ENCODE data around the gene BMP8A.
"Not testable (repeated sequence)": the region's sequence is repeated elsewhere in the genome, so short reads cannot be mapped to it uniquely, and the experiment has no call there.

The BMP8A gene, protein sequence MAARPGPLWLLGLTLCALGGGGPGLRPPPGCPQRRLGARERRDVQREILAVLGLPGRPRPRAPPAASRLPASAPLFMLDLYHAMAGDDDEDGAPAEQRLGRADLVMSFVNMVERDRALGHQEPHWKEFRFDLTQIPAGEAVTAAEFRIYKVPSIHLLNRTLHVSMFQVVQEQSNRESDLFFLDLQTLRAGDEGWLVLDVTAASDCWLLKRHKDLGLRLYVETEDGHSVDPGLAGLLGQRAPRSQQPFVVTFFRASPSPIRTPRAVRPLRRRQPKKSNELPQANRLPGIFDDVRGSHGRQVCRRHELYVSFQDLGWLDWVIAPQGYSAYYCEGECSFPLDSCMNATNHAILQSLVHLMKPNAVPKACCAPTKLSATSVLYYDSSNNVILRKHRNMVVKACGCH

DNA sequence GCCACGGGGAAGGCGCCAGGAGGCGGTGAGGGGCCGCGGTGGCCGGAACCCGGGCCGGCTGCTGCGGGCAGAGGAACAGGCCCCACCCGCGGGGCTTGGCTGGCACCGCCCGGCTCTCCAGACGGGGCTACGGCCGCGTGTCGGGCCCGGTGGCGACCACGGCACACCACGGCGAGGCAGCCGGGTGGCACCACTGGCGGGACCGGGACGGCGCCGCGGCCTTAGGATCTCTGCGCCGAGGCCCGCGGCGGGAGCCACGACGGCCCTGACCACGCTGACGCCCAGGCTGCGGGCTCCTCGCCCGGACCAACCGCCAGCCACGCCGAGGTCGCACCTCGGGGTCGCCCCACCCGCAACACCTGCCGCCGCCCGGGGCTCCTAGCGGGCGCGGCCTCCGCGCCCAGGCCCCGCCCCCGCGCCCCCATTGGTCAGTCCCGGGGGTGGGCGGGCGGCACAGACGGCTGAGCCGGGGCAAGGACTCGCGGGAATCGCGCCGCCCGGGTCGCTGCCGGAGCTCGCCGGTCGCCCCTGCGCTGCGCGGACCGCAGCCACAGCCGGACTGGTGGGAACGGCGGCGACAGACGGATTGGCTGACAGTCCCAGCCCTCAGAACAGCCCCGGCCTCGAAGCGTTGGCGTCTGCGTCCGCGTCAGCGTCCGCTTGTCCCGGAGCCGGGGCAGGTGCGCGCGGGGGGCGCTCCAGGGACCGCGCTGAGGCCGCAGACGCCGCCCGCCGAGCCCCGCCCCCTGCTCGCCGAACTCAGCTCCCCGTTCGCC lies at the start of gene BMP8A:
BMP8A (plus strand) TSS at position 491 of the 776 bp plus-strand sequence. CDS start 356 bp downstream, outside the sequence.
- no peak within 1 kb of the TSS for H3K9ac ChIP-seq (ENCODE audit: low read length)
- H3K36me3 ChIP-seq (ENCODE audit: control insufficient read depth, insufficient read depth, low read length): peaks cover 6% of the 10 kb centered on the region
- no peak within 1 kb of the TSS for H3K27ac ChIP-seq (ENCODE audit: low read depth, low read length)
- peak within 1 kb of the TSS; percentile 58 for H3K4me3 ChIP-seq (ENCODE audit: low read length)
- peaks cover 11% of the 10 kb centered on the region for H3K27me3 ChIP-seq (ENCODE audit: control insufficient read depth, insufficient read depth, low read length)
- no peaks in the 10 kb centered on the region for H3K4me1 ChIP-seq (ENCODE audit: control insufficient read depth, insufficient read depth, low read length)

DNA sequence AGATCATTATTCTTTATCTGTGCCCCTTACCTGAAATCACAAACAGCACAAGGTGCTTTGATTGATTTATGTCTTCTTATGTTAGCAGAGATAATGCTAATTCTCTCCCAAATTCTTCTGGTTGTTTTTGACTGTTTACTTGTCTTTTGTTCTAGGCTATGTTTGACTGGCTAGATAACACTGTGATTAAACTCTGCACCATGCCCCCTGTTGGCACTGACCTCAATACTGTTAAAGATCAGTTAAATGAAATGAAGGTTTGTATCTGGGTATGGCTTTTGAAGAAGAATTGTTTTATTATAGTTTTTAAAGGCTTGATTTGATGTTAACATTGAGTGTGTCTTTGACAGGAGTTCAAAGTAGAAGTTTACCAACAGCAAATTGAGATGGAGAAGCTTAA lies 49.6 kb upstream of the BMP8A start:
- Histone ChIP-seq H3K9ac (ENCODE audit: low read length) (no peak overlapping the region), H3K4me1 (ENCODE audit: control insufficient read depth, insufficient read depth, low read length) (no peaks in the 10 kb centered on the region), H3K27ac (ENCODE audit: low read depth, low read length) (no peak overlapping the region), H3K27me3 (ENCODE audit: control insufficient read depth, insufficient read depth, low read length) (no peaks in the 10 kb centered on the region), H3K36me3 (ENCODE audit: control insufficient read depth, insufficient read depth, low read length) (peaks cover 54% of the 10 kb centered on the region), H3K4me3 (ENCODE audit: low read length) (no peak overlapping the region)

DNA sequence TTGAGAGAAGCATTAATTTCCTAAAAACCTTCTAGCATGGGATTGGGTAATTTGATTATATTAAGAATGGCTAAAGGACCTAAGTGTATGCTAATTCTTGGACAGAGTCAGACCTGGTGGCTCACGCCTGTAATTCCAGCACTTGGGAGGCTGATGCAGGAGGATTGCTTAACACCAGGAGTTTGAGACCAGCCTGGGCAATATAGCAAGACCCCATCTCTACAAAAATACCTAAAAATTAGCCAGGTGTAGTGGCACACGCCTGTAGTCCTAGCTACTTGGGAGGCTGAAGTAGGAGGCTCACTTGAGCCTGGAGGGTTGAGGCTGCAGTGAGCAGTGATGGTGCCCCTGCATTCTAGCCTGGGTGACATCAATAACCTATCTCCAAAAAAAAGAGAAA lies 45.9 kb upstream of the BMP8A start:
- Histone ChIP-seq H3K27me3 (ENCODE audit: control insufficient read depth, insufficient read depth, low read length) (no peaks in the 10 kb centered on the region), H3K36me3 (ENCODE audit: control insufficient read depth, insufficient read depth, low read length) (peaks cover 57% of the 10 kb centered on the region), H3K9ac (ENCODE audit: low read length) (no peak overlapping the region), H3K4me3 (ENCODE audit: low read length) (no peak overlapping the region), H3K4me1 (ENCODE audit: control insufficient read depth, insufficient read depth, low read length) (no peaks in the 10 kb centered on the region), H3K27ac (ENCODE audit: low read depth, low read length) (no peak overlapping the region)

DNA sequence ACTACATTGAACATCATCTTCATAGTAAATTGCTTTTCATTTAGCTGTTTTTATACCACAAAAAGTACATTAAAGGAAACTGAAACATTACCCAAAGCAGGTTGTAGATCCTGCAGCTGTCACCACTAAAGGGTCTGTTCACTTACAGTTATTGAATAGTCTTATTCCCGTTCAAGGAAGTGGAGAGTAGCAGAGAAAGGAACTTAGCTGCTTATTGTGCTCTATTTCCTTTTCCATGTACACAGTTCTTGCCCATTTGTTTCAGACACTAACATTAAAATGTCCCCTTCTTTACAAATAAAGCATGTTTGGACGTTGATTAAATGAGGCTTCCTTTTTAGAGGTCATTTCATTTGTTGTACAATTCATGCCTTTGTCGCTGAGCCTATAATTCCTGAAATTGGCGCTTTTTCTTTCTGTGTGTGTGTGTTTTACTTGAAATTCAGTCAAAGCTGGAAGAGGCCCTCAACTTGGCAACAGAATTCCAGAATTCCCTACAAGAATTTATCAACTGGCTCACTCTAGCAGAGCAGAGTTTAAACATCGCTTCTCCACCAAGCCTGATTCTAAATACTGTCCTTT lies 44.4 kb upstream of the BMP8A start:
- Histone ChIP-seq H3K4me3 (ENCODE audit: low read length) (no peak overlapping the region), H3K27me3 (ENCODE audit: control insufficient read depth, insufficient read depth, low read length) (no peaks in the 10 kb centered on the region), H3K27ac (ENCODE audit: low read depth, low read length) (no peak overlapping the region), H3K9ac (ENCODE audit: low read length) (no peak overlapping the region), H3K4me1 (ENCODE audit: control insufficient read depth, insufficient read depth, low read length) (no peaks in the 10 kb centered on the region), H3K36me3 (ENCODE audit: control insufficient read depth, insufficient read depth, low read length) (peaks cover 58% of the 10 kb centered on the region)

DNA sequence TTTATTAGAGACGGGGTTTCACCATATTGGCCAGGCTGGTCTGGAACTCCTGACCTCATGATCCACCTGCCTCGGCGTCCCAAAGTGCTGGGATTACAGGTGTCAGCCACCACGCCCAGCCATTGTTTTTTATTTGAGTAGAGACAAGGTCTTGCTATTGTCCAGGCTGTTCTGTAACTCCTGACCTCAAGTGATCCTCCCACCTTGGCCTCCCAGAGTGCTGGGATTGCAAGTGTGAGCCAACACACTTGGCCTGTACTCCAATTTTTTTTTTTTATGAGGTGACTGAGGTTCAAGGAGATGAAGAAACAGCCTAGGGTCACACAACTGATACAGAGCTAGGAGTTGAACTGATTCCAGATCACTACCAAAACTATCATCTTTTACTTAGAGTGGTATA lies 41.4 kb upstream of the BMP8A start:
- H3K36me3 ChIP-seq (ENCODE audit: control insufficient read depth, insufficient read depth, low read length): peaks cover 58% of the 10 kb centered on the region
- H3K4me3 ChIP-seq (ENCODE audit: low read length); H3K4me1 ChIP-seq (ENCODE audit: control insufficient read depth, insufficient read depth, low read length); H3K9ac ChIP-seq (ENCODE audit: low read length); H3K27me3 ChIP-seq (ENCODE audit: control insufficient read depth, insufficient read depth, low read length); H3K27ac ChIP-seq (ENCODE audit: low read depth, low read length): not testable (repeated sequence)

DNA sequence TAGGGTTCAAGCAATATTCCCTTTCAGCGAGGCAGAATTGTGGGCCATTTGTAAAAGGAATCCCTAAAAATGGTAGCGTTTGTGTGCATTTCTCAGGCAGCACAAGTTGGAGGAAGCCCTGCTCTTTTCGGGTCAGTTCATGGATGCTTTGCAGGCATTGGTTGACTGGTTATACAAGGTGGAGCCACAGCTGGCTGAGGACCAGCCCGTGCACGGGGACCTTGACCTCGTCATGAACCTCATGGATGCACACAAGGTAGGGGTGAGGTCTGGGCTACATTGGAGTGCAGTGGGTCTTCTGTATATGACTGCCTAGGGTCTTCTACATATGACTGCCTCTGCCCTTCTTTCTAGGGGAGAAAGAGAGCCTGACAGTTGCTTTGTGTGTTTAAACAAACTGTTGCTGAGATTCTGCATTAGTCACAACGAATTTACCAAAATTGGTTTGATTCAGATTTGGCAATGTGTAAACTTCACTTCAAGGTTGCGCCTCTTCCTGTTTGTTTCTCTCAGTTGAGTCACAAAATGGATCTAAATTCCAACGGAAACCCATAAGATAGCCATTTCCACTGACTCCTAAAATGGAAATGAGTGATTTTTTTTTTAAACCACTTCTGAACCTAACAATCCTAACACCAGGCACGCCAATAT lies 40.4 kb upstream of the BMP8A start:
- no peak overlapping the region for H3K27ac ChIP-seq (ENCODE audit: low read depth, low read length)

DNA sequence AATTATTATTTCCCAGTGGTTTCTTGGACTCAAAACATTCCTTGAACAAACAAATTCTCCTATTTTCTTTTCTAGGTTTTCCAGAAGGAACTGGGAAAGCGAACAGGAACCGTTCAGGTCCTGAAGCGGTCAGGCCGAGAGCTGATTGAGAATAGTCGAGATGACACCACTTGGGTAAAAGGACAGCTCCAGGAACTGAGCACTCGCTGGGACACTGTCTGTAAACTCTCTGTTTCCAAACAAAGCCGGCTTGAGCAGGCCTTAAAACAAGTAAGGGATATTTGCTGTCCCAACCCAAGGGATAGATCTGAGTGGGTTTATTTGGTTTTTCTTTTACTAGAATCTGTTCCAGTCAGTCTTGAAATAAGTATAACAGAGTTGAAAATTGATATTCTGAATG lies 39.4 kb upstream of the BMP8A start:
- Histone ChIP-seq H3K36me3 (ENCODE audit: control insufficient read depth, insufficient read depth, low read length) (peaks cover 62% of the 10 kb centered on the region), H3K27ac (ENCODE audit: low read depth, low read length) (no peak overlapping the region), H3K27me3 (ENCODE audit: control insufficient read depth, insufficient read depth, low read length) (no peaks in the 10 kb centered on the region), H3K4me1 (ENCODE audit: control insufficient read depth, insufficient read depth, low read length) (no peaks in the 10 kb centered on the region), H3K9ac (ENCODE audit: low read length) (no peak overlapping the region), H3K4me3 (ENCODE audit: low read length) (no peak overlapping the region)

More for the DNA sequence above, 40.4 kb upstream of the BMP8A start:
- no peak overlapping the region for H3K9ac ChIP-seq (ENCODE audit: low read length)
- no peak overlapping the region for H3K4me3 ChIP-seq (ENCODE audit: low read length)
- H3K36me3 ChIP-seq (ENCODE audit: control insufficient read depth, insufficient read depth, low read length): peaks cover 58% of the 10 kb centered on the region
- no peaks in the 10 kb centered on the region for H3K4me1 ChIP-seq (ENCODE audit: control insufficient read depth, insufficient read depth, low read length)
- H3K27me3 ChIP-seq (ENCODE audit: control insufficient read depth, insufficient read depth, low read length): no peaks in the 10 kb centered on the region

DNA sequence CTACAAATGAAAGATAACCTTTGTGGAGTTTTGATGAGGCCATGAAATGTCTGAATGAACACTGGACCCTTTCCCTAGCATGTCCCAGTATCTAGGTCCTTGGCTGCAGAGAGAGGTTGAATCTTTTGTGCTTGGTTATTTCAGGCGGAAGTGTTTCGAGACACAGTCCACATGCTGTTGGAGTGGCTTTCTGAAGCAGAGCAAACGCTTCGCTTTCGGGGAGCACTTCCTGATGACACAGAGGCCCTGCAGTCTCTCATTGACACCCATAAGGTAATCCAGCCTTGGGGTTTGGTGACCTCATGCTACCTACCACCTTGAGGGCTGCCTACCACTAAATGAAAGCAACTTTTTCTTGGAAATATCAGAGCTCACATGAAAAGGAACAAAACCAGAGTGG lies 38.9 kb upstream of the BMP8A start:
- Histone ChIP-seq H3K4me1 (ENCODE audit: control insufficient read depth, insufficient read depth, low read length) (no peaks in the 10 kb centered on the region), H3K27ac (ENCODE audit: low read depth, low read length) (no peak overlapping the region), H3K9ac (ENCODE audit: low read length) (no peak overlapping the region)

DNA sequence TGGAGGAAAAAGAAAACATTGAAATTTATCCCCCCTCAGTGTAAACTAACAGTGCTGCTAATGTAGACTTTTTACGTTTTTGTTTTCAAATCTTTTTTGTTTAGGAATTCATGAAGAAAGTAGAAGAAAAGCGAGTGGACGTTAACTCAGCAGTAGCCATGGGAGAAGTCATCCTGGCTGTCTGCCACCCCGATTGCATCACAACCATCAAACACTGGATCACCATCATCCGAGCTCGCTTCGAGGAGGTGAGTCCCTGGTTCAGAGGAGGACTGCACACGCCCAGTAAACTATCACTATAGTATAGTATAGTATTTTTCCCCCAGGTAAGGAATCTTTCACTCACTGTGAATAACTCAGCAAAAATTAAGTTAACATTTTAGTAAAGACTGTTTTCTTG lies 37.8 kb upstream of the BMP8A start:
- H3K36me3 ChIP-seq (ENCODE audit: control insufficient read depth, insufficient read depth, low read length): peaks cover 66% of the 10 kb centered on the region
- no peak overlapping the region for H3K27ac ChIP-seq (ENCODE audit: low read depth, low read length)
- H3K9ac ChIP-seq (ENCODE audit: low read length): no peak overlapping the region
- H3K27me3 ChIP-seq (ENCODE audit: control insufficient read depth, insufficient read depth, low read length): no peaks in the 10 kb centered on the region
- H3K4me1 ChIP-seq (ENCODE audit: control insufficient read depth, insufficient read depth, low read length): no peaks in the 10 kb centered on the region
- H3K4me3 ChIP-seq (ENCODE audit: low read length): no peak overlapping the region

More for the DNA sequence above, 38.9 kb upstream of the BMP8A start:
- Histone ChIP-seq H3K27me3 (ENCODE audit: control insufficient read depth, insufficient read depth, low read length) (no peaks in the 10 kb centered on the region), H3K4me3 (ENCODE audit: low read length) (no peak overlapping the region), H3K36me3 (ENCODE audit: control insufficient read depth, insufficient read depth, low read length) (peaks cover 64% of the 10 kb centered on the region)

DNA sequence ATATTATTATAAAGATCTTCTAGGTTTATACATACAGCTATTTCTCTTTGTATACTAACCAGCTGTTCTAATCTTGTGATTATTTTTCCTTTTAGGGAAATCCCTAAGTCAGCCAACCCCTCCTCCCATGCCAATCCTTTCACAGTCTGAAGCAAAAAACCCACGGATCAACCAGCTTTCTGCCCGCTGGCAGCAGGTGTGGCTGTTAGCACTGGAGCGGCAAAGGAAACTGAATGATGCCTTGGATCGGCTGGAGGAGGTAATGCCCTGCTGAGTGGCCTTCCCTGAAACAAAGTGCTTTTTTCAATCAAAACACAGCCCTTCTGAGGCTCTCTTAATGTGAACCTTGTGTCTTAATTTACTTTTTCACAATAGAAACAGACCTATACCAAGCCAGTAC lies 32.4 kb upstream of the BMP8A start:
- Histone ChIP-seq H3K4me1 (ENCODE audit: control insufficient read depth, insufficient read depth, low read length) (no peaks in the 10 kb centered on the region), H3K9ac (ENCODE audit: low read length) (no peak overlapping the region), H3K27me3 (ENCODE audit: control insufficient read depth, insufficient read depth, low read length) (no peaks in the 10 kb centered on the region), H3K36me3 (ENCODE audit: control insufficient read depth, insufficient read depth, low read length) (peaks cover 73% of the 10 kb centered on the region), H3K4me3 (ENCODE audit: low read length) (no peak overlapping the region), H3K27ac (ENCODE audit: low read depth, low read length) (no peak overlapping the region)

DNA sequence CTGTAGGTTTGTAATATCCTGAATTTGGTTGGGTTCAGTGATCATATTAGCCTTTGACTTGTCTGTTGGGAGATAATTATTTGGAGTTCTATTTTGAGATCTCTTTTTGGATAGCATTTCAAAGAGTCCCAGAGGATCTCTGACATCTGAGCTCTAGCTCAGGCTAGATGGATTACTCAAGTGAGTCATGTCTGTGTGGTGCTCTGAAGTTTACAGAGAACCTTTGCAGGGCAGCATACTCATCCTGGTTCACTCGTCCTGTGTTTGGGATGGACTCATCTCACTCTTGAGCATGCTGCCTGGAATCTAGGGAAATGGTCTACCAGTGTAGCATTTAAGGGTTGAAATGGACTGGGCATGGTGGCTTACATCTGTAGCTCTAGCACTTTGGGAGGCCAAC lies 29.4 kb upstream of the BMP8A start:
- Histone ChIP-seq H3K27ac (ENCODE audit: low read depth, low read length) (no peak overlapping the region), H3K4me1 (ENCODE audit: control insufficient read depth, insufficient read depth, low read length) (peaks cover 5% of the 10 kb centered on the region), H3K27me3 (ENCODE audit: control insufficient read depth, insufficient read depth, low read length) (no peaks in the 10 kb centered on the region), H3K36me3 (ENCODE audit: control insufficient read depth, insufficient read depth, low read length) (peaks cover 69% of the 10 kb centered on the region), H3K9ac (ENCODE audit: low read length) (no peak overlapping the region), H3K4me3 (ENCODE audit: low read length) (no peak overlapping the region)

DNA sequence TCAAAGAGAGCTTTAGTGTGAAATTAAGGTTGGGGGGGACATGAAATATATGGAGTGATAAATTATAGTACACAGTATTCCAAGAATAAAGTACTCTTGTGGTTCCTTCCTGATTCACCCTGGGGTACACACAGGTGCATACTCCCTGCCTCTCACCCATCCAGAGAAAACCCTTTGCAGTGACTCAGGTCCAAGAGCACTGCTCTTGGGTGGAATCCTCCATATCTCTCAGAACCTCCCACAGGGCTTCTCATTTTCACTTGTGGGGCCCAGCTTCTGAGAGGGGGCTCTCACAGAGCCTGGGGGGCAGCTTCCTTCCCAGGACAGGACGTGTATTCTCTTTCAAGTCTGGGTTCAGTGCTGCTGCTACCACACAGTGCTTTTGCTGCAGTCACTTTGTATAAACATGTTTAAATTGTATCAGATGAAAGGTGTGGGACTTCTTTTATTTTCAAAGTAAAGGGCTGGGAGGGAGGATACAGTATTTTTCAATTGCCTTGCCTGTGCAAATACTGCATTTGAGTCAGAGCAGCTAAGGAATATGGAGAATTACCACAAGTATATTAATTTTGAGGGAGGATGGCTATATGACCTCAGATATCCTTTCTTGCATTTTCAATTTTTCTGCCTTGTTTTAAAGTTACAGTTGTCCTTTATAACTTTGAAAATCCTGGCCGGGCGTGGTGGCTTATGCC lies 24.9 kb upstream of the BMP8A start:
- peaks cover 5% of the 10 kb centered on the region for H3K4me1 ChIP-seq (ENCODE audit: control insufficient read depth, insufficient read depth, low read length)
- peaks cover 54% of the 10 kb centered on the region for H3K36me3 ChIP-seq (ENCODE audit: control insufficient read depth, insufficient read depth, low read length)
- H3K27me3 ChIP-seq (ENCODE audit: control insufficient read depth, insufficient read depth, low read length): no peaks in the 10 kb centered on the region
- H3K27ac ChIP-seq (ENCODE audit: low read depth, low read length): no peak overlapping the region
- H3K9ac ChIP-seq (ENCODE audit: low read length): no peak overlapping the region
- no peak overlapping the region for H3K4me3 ChIP-seq (ENCODE audit: low read length)
